NCI-H2196 treated with DMSO at 0.1 percent for 48 hours (cell line): ENCODE data around the gene ST6GALNAC5.

Experiments used
- DNase-seq: peaks from one replicate; lab custom pipeline; 2025; ENCODE audit not compliant: unreplicated experiment; lab: John Stamatoyannopoulos, UW

Gene ST6GALNAC5

DNA sequence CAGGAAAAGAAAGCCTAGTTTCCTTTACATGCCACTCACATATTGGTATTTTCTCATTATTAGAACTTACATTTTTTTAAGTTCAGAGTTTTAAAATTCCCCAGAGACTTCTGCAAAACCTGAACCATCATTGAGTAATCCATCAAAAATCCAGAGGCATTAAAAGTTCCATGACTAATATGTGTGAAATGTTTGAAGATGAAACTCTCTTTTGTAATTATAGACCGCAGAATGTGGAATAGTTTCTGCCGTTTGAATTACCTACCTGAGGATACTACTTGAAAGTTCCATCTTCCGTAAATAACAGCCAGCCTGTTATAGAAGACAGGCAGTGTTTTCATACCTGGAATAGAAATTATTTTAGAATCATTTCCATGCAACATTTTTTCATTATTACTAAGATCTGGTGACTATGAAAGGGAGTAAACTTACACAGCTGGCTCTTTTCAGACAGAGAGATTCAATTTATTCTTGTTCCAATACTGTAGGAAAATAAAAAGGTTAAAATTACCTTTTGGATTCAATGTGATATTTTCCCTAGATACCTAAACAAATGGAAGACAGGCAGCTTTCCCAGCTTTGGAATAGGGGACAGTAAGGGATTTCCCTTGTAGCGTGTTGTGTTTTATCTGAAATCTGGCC, 131.4 kb downstream of the ST6GALNAC5 start:
- no peak for DNase-seq

DNA sequence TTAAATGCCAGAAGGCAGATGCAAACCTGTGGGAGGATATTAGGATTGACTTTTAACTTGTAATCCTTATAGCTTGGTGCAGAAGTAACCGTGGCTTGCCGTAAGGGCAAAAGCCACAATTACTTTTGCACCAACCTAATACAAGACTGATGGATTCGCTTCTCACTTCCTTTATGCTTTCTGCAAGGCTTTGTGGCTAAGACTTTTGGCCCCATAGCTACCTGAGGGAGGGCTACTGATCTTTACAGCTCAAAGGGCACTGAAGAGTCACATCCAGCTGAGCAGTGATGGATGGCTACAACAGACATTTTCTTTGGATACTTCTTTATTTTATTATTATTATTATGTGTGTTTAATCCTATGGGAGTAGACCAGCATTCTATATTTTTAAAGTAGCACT, 140.4 kb downstream of the ST6GALNAC5 start:
- DNase-seq: no peak

DNA sequence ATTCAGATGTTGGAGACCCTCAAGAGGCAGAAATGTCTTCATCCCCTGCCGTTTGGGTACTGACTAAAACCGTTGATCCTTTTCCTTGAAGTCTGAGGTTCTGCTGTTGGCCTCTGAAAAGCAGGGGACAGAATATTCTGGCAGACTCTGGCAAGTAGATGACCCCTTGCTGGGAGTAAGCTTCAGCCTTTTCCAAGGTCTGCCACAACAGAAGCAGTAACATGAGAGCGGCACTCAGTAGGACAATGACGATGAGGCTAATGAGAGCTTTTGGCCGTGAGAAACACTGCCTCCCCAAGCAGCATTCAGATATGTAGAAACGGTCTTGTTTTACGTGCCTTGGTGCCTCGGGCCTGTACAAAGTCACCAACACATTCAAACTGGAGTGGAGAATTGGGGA, 143.7 kb downstream of the ST6GALNAC5 start:
- DNase-seq: no peak

DNA sequence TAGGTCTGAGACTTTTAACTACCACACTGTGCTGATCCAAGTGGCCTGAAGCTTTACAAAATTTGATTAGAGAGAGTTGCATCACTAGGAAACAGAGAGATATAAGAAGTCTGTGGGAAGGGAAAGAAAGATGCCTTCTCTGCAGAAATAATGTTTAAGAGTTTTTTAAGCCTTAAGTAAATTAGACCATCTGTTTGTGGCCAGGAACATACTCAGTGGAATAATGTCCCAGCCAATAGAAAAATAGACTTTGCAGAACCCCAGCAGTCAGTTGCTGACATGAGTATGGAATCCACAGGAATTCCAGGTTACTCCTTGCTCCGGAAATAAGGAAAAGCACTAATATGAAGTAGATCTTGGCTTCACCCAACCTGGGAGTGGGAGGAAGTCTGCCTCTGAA, 144.8 kb downstream of the ST6GALNAC5 start:
- no peak for DNase-seq

DNA sequence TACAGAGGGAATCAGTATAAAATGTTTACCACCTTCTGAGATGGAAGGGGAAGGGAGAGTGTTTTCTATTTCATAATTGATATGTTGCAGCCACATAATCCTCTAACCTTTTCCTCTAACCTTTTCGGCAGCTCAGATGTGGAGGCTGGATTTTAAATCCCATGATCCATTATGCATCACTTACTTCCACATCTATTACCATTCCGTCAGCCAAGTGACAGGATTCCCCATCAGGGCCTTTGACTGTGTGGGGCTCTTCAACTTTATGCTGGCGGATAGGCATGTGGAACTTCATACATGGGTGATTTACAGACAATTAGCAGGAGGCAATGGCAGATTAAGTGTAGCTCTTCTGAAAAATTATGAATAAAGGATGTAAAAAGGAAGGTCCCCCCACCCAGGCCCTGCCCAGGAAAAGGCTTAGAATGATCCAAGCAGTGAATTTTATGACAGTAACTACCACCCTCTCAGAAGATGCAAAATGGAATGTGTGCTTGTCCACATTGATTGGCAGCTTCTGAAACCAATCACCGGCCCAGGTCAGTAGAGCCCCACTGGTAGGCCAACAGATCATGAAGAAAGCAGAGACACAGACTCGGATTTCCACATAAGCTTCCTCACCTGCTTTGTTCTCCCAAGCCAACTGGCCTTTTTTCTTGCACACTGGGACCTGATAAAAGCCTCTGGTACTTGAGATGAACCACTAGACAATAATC, 147.0 kb downstream of the ST6GALNAC5 start:
- DNase-seq: no peak

DNA sequence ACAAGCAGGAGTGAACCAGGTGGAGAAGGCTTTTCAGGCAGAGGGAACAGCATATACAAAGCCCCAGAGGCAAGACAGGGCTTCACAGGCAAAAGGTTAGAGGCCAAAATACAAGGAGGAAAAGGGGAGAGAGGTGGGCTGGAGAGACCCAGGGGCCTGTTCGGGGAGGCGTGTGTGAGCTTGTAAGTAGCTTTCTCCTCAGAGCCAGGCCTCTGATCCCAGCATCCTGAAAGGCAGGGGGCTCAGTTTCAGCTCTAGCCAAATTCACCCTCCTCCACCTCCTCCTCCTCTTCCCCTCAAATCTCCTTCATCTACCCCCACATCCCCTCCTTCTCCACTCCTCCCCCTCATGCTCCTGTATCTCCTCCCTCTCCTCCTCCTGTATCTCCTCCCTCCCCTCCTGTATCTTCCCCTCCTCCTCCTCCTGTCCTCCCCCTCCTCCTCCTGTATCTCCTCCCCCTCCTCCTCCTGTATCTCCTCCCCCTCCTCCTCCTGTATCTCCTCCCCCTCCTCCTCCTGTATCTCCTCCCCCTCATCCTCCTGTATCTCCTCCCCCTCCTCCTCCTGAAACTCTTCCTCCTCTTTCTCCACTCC, 148.6 kb downstream of the ST6GALNAC5 start:
- no peak for DNase-seq

DNA sequence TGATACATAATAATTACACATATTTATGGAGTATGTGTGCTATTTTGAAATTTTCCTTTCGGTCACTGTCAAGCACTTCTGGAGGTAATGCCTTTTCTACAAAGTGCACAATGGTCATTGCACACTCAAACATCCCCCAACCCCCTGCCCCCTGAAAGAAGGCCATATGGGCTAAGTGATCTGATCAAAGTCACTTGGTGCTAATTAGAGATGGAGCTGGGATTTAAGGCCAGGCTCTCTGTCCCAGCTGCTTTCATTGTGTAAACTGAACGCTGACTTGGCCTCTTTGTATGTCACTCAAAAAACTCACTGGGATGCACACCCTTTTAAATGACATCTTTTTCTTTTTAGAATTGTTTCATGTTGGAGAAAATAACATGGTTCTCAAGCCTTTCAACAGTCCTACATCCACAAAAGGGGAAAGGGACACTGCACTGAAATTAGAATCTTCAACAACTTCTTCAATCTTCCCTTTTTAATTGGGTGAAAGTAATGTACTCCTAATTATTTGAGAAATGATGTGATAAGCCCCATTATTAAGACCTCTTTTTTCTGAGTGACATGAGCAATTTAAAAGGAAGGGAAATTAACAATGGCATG, 149.2 kb downstream of the ST6GALNAC5 start:
- DNase-seq: no peak

DNA sequence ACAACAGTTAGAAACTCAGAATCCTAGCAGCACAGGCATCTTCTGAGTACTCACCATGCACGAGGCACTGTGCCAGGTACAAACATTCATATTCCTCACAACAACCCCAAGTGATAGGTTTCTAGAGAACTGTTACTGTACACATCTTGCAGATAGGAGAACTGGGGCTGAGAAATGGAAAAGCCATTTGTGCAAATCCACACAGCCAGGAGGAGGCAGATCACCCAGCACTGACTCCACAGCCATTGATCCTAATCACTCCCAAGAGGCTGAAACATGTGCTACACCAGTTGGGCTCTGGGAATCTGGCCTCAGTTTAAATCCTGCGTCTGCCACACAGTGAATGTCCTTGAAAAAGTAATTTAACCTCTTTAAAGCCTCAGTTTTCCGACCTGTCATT, 151.0 kb downstream of the ST6GALNAC5 start:
- no peak for DNase-seq

DNA sequence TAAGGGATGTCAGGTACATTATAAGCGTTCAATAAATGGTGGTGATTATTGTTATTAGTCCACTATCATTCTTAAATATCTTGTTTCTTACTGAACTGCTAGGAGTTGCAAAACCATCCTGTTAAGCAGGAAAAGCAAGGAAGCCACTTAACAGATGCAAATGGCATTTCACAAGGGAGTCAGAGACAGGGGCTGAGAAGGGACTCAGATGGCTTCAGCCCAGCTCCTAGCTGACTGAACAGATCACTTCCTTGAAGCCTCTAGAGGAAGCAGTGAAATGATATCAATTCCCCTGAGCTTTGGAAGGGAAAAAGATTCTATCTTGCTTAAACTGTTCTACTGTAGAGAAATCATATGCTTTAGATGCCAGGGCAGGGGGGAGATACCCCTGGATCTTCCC, 151.5 kb downstream of the ST6GALNAC5 start:
- no peak for DNase-seq

DNA sequence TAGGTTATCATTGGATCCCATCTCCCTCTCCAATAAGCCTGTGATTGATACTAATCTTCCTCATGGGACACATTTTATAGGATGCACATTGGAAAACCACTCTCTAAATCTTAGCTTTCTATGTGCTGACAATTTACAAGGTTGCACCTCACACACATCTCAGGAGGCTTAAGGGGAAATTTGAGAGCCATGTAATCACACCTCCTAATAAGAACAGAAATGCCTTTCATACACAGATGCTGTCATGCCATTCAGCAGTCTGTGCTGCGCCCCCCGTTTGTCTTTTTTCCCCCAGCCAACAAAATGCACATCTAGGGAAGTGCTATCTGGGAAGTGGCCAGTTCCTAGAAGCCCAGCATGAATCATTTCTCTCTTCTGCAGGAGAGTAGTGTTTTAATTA, 154.5 kb downstream of the ST6GALNAC5 start:
- DNase-seq: no peak

DNA sequence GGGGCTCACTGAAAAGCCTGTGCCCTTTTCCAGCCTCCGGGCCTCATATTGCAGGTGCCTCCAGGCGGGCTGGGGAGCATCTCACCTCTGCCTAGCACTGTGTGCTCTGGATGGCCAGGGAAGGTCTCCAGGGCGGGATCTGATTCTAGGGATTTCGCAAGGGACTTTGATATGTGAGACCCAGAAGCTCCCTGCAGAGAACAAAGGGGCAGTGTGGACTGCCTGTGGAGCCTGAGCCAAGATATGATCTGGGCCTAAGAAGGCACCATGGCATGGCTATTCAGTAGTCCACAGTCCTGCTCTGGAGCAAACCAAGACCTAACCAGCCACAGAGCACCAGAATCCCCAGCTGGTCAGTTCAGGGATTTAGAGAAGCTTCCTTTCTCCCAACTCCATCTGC, 157.2 kb downstream of the ST6GALNAC5 start:
- no peak for DNase-seq

DNA sequence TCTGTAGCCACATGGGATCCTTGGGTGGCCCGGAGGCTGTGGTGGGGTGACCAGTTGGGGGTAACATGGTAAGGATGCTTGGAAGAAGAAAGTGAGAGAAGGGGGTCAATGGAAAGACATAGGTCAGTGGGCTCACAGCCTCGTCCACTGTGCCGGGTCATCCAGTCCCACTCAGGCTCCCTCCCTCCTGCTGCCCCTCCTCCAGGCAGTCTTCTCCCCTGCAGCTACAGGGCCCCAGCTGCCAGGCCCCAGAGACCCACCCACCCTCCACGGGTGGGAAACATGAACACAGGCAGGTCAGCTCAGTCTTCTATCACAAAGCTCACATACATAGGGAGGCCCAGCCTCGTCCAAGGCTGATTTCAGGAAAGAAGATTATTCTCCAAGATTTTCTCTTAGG, 158.3 kb downstream of the ST6GALNAC5 start:
- DNase-seq: no peak

DNA sequence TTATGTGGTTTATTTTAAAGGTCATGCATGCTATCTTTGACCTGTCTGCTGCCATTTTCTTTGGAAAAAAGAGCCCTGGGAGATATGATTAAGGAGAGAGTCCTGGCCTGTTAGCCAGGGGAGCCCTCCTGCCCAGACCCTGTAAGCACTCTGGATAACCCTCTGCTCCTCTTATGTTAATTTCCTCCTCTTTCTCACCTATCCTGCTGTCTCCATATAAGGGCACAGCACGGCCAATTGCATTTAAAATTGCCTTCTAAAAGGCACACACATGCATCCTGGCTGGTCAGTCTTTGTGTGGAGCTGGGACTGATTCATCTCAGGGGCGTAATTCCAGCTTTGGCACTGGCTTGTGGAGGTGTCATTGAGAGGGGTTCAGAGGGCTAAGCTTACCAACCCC, 158.9 kb downstream of the ST6GALNAC5 start:
- no peak for DNase-seq

DNA sequence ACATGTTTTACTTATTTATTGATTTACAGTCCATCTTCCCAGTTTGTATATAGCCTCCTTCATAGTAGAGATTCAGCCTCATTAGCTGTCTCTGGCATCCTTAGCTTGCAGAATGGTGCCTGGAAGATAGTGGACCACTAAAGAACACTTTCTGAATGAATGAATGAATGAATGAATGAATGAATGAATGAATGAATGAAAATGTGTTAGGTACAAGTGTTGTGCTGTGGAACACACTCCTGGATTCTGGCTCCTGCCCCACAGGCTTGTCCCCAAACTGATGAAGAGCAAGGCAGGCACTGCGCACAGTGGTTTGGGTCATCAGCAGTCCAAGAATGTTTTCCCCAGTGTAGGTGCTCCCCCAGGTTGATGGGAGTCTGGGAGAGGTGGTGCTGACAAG, 159.4 kb downstream of the ST6GALNAC5 start:
- DNase-seq: no peak

DNA sequence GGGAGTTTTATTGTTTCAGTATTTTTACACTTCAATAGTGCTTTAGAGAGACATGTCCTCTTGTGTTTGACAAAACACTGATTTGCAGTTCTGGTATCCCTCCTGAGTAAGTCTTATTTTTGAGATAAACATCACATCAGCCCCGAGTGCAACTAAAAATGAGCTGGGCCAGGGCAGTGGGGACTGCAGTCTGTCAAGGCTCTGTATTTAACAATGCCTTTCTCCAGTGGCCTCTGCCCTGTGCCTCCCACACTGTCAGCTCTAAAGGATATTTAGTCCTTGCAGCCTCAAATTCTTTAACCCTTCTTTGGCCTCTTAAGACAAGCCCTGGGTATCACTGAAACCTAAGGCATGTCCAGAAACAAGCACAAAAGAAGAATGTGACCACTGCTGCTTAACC, 160.6 kb downstream of the ST6GALNAC5 start:
- no peak for DNase-seq

DNA sequence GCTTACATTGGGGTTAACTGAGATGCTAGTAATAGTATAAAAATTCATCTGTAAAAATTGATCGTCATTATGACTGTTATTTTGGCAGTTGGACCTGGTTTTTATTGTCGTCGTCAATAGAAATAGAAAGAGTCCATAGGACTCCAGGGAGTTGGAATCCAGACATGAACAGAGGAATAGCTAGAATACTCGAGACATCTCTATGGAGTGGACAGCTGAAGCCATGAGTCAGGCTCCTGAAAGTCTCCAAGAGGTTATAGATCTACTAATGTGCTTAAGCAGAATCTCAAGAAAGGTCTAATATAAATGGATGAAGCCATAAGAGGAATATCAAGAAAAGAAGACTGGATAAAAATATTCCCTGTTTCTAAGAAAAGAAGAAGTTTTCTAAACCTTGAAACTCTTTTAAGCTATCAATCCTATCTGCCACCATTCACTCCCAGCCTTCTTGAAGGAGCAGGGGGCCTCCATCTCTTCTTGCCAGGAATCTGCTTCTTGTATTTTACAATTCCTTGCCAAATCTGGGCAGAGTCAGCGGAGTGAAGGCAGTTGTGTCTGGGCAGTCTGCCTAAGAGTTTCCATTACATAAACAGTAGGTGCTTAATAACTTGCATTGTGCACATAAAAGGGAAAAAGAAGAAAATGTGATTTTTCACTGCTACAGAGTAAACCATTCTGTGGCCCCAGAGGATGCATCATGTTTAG, 163.3 kb downstream of the ST6GALNAC5 start:
- DNase-seq: no peak

DNA sequence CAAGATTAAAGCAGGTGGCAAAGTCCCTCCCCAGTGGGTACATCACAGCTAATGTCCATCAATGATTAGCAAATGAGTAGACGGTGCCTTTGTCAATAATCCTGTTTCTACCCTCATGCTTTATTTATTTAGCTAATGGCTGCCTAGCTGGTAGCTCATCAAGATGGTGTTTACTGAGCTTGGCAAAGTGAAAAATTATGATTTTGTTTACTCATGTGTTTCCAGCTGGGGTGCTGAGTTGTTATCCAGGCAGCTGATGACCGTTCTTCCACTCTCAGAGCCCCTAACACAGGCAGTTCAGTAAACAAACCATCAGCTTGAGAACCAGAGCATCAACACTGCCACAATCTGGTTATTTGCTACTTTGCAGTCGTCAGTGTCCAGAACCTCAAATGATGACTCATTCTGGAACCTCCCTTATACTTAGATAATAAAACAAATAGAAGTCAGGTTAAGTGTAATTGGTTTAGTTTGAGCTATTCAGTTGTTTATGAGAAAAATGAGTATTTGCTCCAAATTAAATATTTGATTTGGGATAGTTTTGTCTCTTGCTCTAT, 163.9 kb downstream of the ST6GALNAC5 start:
- DNase-seq: peak; percentile 2

DNA sequence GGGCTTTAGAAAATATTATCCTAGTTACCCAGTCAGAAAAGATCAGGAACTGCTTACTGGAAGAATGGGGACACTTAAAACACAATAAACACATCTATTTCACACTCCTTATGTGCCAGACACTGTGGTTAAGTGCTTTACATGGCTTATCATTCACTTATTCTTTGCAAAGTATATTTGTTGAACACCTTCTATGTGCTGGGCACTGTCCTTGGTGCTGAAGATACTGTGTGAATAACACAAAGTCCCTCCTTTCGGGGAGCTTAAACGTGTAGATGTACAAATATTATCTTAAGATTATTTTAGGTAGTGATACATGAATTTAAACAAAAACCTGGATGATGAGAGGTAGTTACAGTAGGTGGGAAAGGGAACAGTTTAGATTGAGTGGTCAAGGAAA, 169.3 kb downstream of the ST6GALNAC5 start:
- no peak for DNase-seq

DNA sequence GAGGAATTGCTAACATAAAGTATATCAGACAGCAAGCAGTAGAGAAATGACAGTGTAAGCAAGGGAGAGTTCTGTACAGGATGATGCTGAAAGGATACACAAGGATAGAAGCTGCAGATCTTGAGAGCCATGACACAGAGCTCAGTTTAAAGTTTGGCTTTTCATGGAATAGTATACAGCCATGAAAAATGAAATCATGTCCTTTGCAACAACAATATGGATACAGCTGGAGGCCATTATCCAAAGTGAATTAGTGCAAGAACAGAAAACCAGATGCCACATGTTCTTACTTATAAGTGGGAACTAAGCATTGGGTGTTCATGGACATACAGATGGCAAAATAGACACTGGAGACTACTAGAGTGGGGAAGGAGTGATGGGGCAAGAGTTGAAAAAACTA, 169.8 kb downstream of the ST6GALNAC5 start:
- no peak for DNase-seq

DNA sequence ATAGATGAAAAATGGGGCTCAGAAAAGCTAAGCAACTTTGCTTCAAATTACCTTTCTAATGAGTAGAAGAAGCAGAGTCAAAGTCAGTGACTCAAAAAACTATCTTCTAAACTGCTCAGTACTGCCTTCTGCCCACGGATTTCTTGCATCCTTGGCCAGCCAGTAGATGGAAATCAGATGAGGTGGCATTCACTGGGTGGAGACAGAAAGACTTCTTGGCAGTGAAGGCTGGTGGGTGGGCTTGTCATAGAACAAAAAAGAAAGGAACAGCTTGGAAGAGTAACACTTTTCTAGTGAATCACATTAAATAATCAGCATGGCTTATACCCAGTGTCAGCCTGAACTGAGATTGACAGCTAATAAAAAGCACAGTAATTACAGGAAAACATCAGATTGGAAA, 170.7 kb downstream of the ST6GALNAC5 start:
- DNase-seq: no peak

DNA sequence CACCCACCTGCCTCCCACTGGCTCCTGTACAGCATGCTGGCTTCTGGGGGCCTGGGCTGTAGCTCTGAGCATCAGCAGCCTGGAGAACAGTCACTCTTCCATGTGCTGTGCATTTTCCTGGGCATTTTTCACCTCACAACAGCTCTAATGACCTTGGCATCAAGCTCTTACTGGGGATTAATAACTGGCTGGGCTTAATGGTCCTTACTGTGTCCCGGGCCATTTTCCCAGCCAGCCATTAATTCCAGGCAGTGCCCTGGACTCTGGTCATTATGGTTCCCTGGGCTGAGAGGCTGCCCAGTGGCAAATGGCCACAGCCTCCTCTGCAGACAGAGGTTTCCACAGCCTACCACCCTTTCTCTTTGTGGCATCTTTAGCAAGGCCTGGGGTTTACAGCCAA, 171.8 kb downstream of the ST6GALNAC5 start:
- no peak for DNase-seq
